SH-SY5Y (cell line): Measurements from ENCODE around the gene PRAMEF33.
"Not testable (repeated sequence)": the region's sequence is repeated elsewhere in the genome, so short reads cannot be mapped to it uniquely, and the experiment has no call there.

Experiments
- GATA2 ChIP-seq: IDR thresholded peaks from 2 replicates; pipeline ENCODE4 v1.6.1; 2011; ENCODE audit warnings: mild to moderate bottlenecking, low read depth, low read length
- GATA3 ChIP-seq: IDR thresholded peaks from 2 replicates; pipeline ENCODE4 v1.6.1; 2011; ENCODE audit warnings: low read depth, mild to moderate bottlenecking, low read length, moderate library complexity

The PRAMEF33 gene, protein sequence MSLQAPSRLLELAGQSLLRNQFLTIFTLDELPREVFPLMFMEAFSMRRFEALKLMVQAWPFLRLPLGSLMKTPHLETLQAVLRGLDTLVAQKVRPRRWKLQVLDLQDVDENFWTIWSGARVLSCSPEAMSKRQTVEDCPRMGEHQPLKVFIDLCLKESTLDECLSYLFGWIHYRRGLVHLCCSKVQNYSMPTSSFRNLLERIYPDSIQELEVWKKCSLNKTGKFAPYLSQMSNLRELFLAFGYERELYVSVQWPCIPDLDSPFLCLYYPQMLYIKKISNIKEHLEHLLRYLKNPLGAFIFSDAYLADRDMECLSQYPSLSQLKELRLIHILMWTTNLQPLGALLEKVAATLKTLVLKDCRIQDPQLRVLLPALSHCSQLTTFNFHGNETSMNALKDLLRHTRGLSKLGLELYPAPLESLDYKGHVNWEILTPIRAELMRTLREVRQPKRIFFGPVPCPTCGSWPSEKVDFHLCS

GRCh38 chr1:13303239-13303638 lies at the start of gene PRAMEF33:
Gene PRAMEF33, plus strand, starts transcription at chr1:13303539. Its CDS starts 2,416 bp downstream, at chr1:13305955.
- not testable (repeated sequence) for TF ChIP-seq GATA3, GATA2

DNA sequence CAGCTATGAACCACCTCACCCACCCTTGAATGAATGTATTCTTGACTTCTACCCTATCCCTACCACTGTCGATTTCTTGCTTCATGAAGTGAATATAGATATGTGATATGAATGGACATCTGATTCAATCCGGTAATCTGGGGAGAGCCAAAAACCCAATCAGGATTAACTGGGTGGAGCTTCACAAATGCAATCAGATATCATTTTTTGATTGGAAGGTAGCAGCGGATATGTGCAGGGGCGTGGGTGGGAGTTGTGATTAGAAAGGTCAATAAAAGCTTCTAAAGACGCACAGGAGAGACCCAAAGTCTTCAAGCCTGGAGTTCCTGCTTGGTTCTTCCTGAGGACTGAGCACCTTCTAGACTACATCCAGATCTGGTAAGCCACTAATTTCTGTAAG lies 49.4 kb upstream of the PRAMEF33 start, which contains the start of gene PRAMEF5:
TSS of gene PRAMEF5 (plus strand) at position 301 of the 400 bp plus-strand sequence. CDS start 5,071 bp downstream, outside the sequence.
- TF ChIP-seq GATA2, GATA3: not testable (repeated sequence)

- TF ChIP-seq GATA3, GATA2: not testable (repeated sequence)
These were observed 18.3 kb upstream of the PRAMEF33 start, which contains the start of gene PRAMEF8 for GRCh38 chr1:13285037-13285436. Gene PRAMEF8, minus strand, starts transcription at chr1:13285137. Its CDS starts 1,046 bp downstream, at chr1:13284091.

DNA sequence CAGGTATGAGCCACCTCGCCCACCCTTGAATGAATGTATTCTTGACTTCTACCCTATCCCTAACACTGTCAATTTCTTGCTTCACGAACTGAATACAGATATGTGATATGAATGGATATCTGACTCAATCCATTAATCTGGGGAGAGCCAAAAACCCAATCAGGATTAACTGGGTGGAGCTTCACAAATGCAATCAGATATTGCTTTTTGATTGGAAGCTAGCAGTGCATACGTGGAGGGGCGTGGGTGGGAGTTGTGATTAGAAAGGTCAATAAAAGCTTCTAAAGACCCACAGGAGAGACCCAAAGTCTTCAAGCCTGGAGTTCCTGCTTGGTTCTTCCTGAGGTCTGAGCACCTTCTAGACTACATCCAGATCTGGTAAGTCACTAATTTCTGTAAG lies 11.9 kb downstream of the PRAMEF33 start, which contains the start of gene PRAMEF15:
TSS of gene PRAMEF15 (plus strand) at position 301 of the 400 bp plus-strand sequence. CDS start 2,827 bp downstream, outside the sequence.
- TF ChIP-seq GATA2, GATA3: not testable (repeated sequence)

DNA sequence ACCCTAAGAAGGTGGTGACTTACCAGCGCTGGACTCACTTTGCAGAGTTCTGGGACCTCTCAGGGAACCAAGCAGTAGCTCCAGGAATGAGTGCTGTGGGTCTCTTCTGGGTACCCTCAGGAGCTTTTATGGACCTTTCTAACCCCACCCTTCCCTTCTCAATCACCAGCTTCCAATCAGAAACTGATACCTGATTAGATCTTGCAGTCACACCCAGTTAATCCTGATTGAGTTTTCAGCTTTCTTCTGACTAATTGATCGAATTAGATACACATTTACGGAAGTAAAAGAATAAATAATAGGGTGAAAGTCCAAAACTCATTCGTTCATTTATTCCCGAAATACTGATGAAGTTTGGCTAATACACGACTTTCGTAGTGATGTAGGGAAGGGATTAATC lies 43.7 kb downstream of the PRAMEF33 start, which contains the start of gene PRAMEF14:
TSS of gene PRAMEF14 (minus strand) at position 101 of the 400 bp plus-strand sequence. CDS start 1,820 bp downstream, outside the sequence.
- not testable (repeated sequence) for TF ChIP-seq GATA3, GATA2
